Stimulated activated effector memory CD8-positive, alpha-beta T cell treated with anti-CD3 and anti-CD28 coated beads, Interleukin-12 subunit alpha, Interleukin-12 subunit beta, amount 100 ng/mL, for 72 hours (primary cell): Measurements from ENCODE around the gene GTPBP4.
"Not testable (repeated sequence)": the region's sequence is repeated elsewhere in the genome, so short reads cannot be mapped to it uniquely, and the experiment has no call there.

ENCODE experiments used
- ATAC-seq: fragments of 150-1000 bp; cut with Tn5 transposase; 2 replicates; pipeline ENCODE4 v1.10.0; 2021
- DNase-seq, 2 donors: peaks; one replicate each; pipeline ENCODE4 v3.0.0; 2021 to 2022; ENCODE audit warnings: low spot score in 2 of 2
- H3K27ac Mint-ChIP-seq: one replicate; pipeline ENCODE4 v1.8.0; 2022; ENCODE audit warnings: mild to moderate bottlenecking, mixed read lengths
- H3K36me3 Mint-ChIP-seq: one replicate; pipeline ENCODE4 v1.8.0; 2022; ENCODE audit warnings: mild to moderate bottlenecking, mixed read lengths
- H3K4me1 Mint-ChIP-seq: one replicate; pipeline ENCODE4 v1.8.0; 2022; ENCODE audit warnings: mixed read lengths
- H3K4me3 Mint-ChIP-seq: one replicate; pipeline ENCODE4 v1.8.0; 2022; ENCODE audit warnings: mild to moderate bottlenecking, mixed read lengths
- H3K9me3 Mint-ChIP-seq: one replicate; pipeline ENCODE4 v1.8.0; 2022; ENCODE audit warnings: mixed read lengths

The GTPBP4 gene

DNA sequence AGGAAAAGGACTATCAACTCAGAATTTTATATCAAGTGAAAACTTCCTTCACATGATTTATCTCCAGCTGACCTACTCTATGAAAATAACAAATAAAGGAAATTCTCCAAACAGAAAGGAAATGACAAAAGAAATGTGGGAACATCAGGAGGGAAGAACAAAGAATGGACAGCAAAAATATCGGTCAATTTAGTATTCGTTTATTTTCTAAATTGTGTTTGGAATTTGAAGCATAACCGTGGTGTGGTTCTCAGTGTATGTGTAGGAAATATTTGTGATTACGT, 76.7 kb downstream of the GTPBP4 start:
- Mint-ChIP-seq H3K4me1 (peaks cover 93% of the 10 kb centered on the region), H3K27ac (peak overlapping the region; percentile 61), H3K36me3 (no peaks in the 10 kb centered on the region), H3K4me3 (no peak overlapping the region), H3K9me3 (no peaks in the 10 kb centered on the region)
- no peak for ATAC-seq
- no peak for DNase-seq

DNA sequence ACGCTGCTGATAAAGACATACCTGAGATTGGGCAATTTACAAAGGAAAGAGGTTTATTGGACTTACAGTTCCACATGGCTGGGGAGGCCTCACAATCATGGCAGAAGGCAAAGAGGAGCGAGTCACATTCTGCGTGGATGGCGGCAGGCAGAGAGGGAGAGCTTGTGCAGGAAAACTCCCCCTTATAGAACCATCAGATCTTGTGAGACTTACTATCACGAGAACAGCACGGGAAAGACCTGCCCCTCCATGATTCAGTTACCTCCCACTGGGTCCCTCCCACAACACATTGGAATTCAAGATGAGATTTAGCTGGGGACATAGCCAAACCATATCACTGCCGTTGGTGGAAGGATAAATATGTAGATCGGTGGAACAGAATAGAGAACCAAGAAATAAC, 78.5 kb downstream of the GTPBP4 start:
- not testable (repeated sequence) for H3K27ac Mint-ChIP-seq, ATAC-seq, H3K9me3 Mint-ChIP-seq, DNase-seq, H3K4me3 Mint-ChIP-seq, H3K36me3 Mint-ChIP-seq
- H3K4me1 Mint-ChIP-seq, result peaks cover 82% of the 10 kb centered on the region

DNA sequence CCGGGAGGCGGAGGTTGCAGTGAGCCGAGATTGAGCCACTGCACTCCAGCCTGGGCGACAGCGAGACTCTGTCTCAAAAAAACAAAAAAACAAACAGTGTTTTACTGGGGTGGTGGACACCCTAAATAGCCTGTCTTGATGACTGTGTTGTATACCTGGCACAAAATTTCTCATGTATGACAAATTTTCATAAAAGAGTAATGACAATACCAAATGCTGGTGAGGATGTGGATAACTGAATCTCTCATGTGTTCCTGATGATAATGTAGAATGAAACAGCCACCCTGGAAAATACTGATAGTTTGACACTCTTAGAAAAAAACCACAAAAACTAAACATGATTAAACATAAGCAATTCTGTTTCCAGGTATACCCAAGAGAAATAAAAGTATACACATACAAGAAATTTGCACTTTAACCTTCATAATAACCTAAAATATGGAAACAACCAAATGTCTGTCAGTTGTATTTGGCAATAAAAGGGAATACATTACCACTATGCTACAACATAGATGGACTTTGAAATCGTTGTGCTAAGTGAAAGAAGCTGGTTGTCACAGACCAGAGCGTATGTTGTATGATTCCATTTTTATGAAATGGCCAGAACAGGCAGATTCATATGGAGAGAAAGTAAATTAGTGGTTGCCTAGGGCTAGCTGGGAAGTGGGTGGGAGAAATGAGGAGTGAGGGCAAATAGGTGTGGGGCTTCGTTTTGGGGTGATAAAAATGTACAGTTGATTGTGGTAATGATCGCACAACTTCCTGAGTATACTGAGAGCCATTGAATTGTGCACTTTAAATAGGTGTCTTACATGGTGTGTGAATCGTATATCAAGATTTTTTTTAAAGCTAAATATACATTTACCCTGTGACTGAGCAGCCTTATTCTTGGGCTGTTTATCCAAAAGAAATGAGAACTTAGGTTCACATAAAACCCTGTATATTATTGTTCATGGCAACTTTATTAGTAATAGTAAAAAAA, 80.4 kb downstream of the GTPBP4 start:
- Mint-ChIP-seq H3K36me3 (peaks cover 21% of the 10 kb centered on the region), H3K9me3 (no peaks in the 10 kb centered on the region), H3K4me1 (peaks cover 65% of the 10 kb centered on the region), H3K27ac (peak overlapping the region; percentile 83), H3K4me3 (peak overlapping the region; percentile 8)
- peak; percentile 87 for ATAC-seq
- no peak for DNase-seq
